Glutamatergic neuron (in vitro differentiated cells): ENCODE results near the gene GCLC. TPM values are rescaled to one million over a fixed set of nuclear protein-coding genes. Genes with fewer than 3 reads are reported as not detected.

Experiments used
- DNase-seq: peaks from one replicate; pipeline ENCODE4 v3.0.0; 2022
- H3K27ac Mint-ChIP-seq: one replicate; pipeline ENCODE4 v1.8.0; 2020; ENCODE audit warnings: mild to moderate bottlenecking, mixed read lengths, inconsistent platforms; ENCODE audit not compliant: unreplicated experiment
- H3K27me3 Mint-ChIP-seq: one replicate; pipeline ENCODE4 v1.8.0; 2020; ENCODE audit warnings: mild to moderate bottlenecking, moderate library complexity, mixed read lengths, inconsistent platforms; ENCODE audit not compliant: unreplicated experiment
- H3K36me3 Mint-ChIP-seq: one replicate; pipeline ENCODE4 v1.8.0; 2020; ENCODE audit warnings: mild to moderate bottlenecking, mixed read lengths, inconsistent platforms; ENCODE audit not compliant: unreplicated experiment
- H3K4me1 Mint-ChIP-seq: one replicate; pipeline ENCODE4 v1.8.0; 2020; ENCODE audit warnings: mild to moderate bottlenecking, low read depth, mixed read lengths, inconsistent platforms; ENCODE audit not compliant: unreplicated experiment
- H3K4me3 Mint-ChIP-seq: one replicate; pipeline ENCODE4 v1.8.0; 2020; ENCODE audit warnings: mild to moderate bottlenecking, mixed read lengths, inconsistent platforms; ENCODE audit not compliant: unreplicated experiment
- H3K9me3 Mint-ChIP-seq: one replicate; pipeline ENCODE4 v1.8.0; 2020; ENCODE audit warnings: mild to moderate bottlenecking, moderate library complexity, mixed read lengths, inconsistent platforms; ENCODE audit not compliant: unreplicated experiment
- total RNA-seq: library from RNA; stranded (reverse); fragmentation: NEBNext Ultra II Directional; extraction: Animal tissue kit (Norgen Biotek cat#: 25700); gene quantifications from one replicate; pipeline ENCODE4 v1.2.1, GENCODE V29; 2021; ENCODE audit not compliant: unreplicated experiment
- TF ChIP-seq, protein P1 (sequence below): fragments of 200-600 bp; sonication (generic); IDR thresholded peaks from one replicate; pipeline ENCODE4 v1.5.0; 2021; ENCODE audit not compliant: partially characterized antibody, unreplicated experiment

The GCLC gene
- total RNA-seq, 1 donor from 2014 or later, result 29.1 TPM

- Mint-ChIP-seq H3K27ac (no peak overlapping the region), H3K4me3 (no peak overlapping the region), H3K27me3 (no peaks in the 10 kb centered on the region), H3K9me3 (peaks cover 2% of the 10 kb centered on the region), H3K4me1 (peaks cover 6% of the 10 kb centered on the region), H3K36me3 (no peaks in the 10 kb centered on the region)
- TF ChIP-seq, protein P1, sequence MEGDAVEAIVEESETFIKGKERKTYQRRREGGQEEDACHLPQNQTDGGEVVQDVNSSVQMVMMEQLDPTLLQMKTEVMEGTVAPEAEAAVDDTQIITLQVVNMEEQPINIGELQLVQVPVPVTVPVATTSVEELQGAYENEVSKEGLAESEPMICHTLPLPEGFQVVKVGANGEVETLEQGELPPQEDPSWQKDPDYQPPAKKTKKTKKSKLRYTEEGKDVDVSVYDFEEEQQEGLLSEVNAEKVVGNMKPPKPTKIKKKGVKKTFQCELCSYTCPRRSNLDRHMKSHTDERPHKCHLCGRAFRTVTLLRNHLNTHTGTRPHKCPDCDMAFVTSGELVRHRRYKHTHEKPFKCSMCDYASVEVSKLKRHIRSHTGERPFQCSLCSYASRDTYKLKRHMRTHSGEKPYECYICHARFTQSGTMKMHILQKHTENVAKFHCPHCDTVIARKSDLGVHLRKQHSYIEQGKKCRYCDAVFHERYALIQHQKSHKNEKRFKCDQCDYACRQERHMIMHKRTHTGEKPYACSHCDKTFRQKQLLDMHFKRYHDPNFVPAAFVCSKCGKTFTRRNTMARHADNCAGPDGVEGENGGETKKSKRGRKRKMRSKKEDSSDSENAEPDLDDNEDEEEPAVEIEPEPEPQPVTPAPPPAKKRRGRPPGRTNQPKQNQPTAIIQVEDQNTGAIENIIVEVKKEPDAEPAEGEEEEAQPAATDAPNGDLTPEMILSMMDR, result no peak
- DNase-seq, result no peak
Observed at GRCh38 chr6:53500095-53500494, 44.8 kb downstream of the GCLC start.

- Mint-ChIP-seq H3K4me1 (peaks cover 6% of the 10 kb centered on the region), H3K9me3 (peaks cover 2% of the 10 kb centered on the region), H3K27ac (no peak overlapping the region), H3K36me3 (no peaks in the 10 kb centered on the region), H3K4me3 (no peak overlapping the region), H3K27me3 (no peaks in the 10 kb centered on the region)
- DNase-seq, result no peak
- TF ChIP-seq, protein P1, result no peak
Observed at GRCh38 chr6:53499094-53499493, 45.8 kb downstream of the GCLC start.

DNA sequence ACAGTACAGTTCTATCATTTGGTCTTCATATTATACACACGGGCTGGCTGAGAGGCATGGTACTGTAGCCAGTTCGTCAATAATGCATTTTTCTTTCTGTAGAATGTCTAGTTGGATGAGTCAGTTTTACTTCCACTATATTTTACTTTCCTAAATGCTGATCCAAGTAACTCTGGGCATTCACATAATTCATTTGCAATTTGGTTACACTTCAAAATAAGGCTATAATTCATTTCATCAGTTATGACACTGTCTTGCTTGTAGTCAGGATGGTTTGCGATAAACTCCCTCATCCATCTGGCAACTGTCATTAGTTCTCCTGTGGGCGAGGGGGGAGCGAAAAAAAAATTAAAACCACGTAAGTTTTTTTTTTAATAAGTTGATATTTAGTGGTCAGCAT lies 46.3 kb downstream of the GCLC start:
- no peak overlapping the region for H3K4me3 Mint-ChIP-seq
- H3K27ac Mint-ChIP-seq, result no peak overlapping the region
- peaks cover 2% of the 10 kb centered on the region for H3K9me3 Mint-ChIP-seq
- DNase-seq, result no peak
- peaks cover 6% of the 10 kb centered on the region for H3K4me1 Mint-ChIP-seq
- TF ChIP-seq, protein P1, result no peak
- H3K27me3 Mint-ChIP-seq, result no peaks in the 10 kb centered on the region
- no peaks in the 10 kb centered on the region for H3K36me3 Mint-ChIP-seq

GRCh38 chr6:53497905-53498304 lies 47.0 kb downstream of the GCLC start:
- DNase-seq, result no peak
- no peak overlapping the region for H3K27ac Mint-ChIP-seq
- no peak overlapping the region for H3K4me3 Mint-ChIP-seq
- TF ChIP-seq, protein P1, result no peak
- H3K9me3 Mint-ChIP-seq, result peaks cover 2% of the 10 kb centered on the region
- no peaks in the 10 kb centered on the region for H3K36me3 Mint-ChIP-seq
- H3K27me3 Mint-ChIP-seq, result no peaks in the 10 kb centered on the region
- H3K4me1 Mint-ChIP-seq, result peaks cover 6% of the 10 kb centered on the region

DNA sequence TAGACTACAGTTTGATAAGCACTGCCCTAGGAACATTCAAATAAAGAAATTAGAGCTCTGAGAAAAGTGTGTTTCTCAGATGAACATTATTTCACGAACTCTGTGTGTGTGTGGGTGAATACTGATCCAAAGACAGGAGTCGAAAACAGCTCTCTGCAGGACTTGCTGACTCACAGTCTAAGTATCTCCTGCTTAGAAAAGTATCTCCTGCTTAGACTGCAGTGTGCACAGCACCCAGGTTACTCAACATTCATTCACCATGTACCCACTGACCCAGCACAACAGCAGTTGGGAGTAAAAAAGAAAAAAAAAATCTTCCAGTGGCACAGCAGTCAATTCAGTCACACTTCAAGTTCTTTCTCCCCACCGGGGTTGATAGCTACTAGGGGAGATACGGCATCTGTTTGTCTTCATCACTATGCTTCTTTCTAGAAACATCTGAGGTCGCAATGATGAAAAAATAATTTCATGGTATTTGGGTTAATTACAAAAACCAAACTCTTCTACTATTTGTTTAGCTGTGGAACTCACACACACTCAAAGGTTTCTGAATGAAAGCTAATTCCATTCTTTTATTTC lies 48.0 kb downstream of the GCLC start:
- TF ChIP-seq, protein P1, result no peak
- no peak for DNase-seq
- H3K4me3 Mint-ChIP-seq, result no peak overlapping the region
- H3K27ac Mint-ChIP-seq, result no peak overlapping the region
- H3K27me3 Mint-ChIP-seq, result no peaks in the 10 kb centered on the region
- H3K4me1 Mint-ChIP-seq, result peaks cover 5% of the 10 kb centered on the region
- peaks cover 2% of the 10 kb centered on the region for H3K9me3 Mint-ChIP-seq
- no peaks in the 10 kb centered on the region for H3K36me3 Mint-ChIP-seq
